ENCODE results near the gene SBK1.

GRCh38 chr16:28290859-28291254 is 1.5 kb upstream of the SBK1 start:
- TF ChIP-seq CTCF (IDR thresholded peaks at IDR 0.05) = no peak
- no peak for TF ChIP-seq POLR2A (IDR thresholded peaks at IDR 0.05)
